Mesodermal cell (in vitro differentiated cells): Measurements from ENCODE around the gene RAB6B.

Experiments used
- H3K27ac ChIP-seq: 2 replicates; pipeline ENCODE4 v1.7.0; 2013; ENCODE audit warnings: mild to moderate bottlenecking, low read depth, low read length, moderate library complexity; ENCODE audit not compliant: severe bottlenecking
- H3K36me3 ChIP-seq: 2 replicates; pipeline ENCODE4 v1.7.1; 2013; ENCODE audit warnings: mild to moderate bottlenecking, low read length, moderate library complexity; ENCODE audit not compliant: control insufficient read depth, insufficient read depth
- H3K4me1 ChIP-seq: one replicate; pipeline ENCODE4 v1.7.1; 2013; ENCODE audit warnings: mild to moderate bottlenecking, low read length; ENCODE audit not compliant: insufficient read depth, control insufficient read depth, poor library complexity, severe bottlenecking
- H3K4me3 ChIP-seq: 2 replicates; pipeline ENCODE4 v1.7.0; 2013; ENCODE audit warnings: low read length, control low read depth, mild to moderate bottlenecking; ENCODE audit not compliant: insufficient read depth, poor library complexity, severe bottlenecking; ENCODE audit errors: extremely low read depth
- H3K9me3 ChIP-seq: 2 replicates; pipeline ENCODE4 v1.7.1; 2013; ENCODE audit warnings: mild to moderate bottlenecking, low read length, moderate library complexity; ENCODE audit not compliant: control insufficient read depth
- WGBS, 2 experiments: methylation state at CpG; one replicate each; pipeline ENCODE4 v1.1.5; 2013; ENCODE audit warnings: missing lambda C conversion rate in 2 of 2; ENCODE audit not compliant: insufficient coverage in 2 of 2; 5-methylcytosine and 5-hydroxymethylcytosine counted together

RAB6B gene

GRCh38 chr3:133854264-133855001, 41.2 kb downstream of the RAB6B start:
- Histone ChIP-seq H3K27ac (no peak overlapping the region), H3K9me3 (no peaks in the 10 kb centered on the region), H3K36me3 (no peaks in the 10 kb centered on the region), H3K4me1 (peaks cover 2% of the 10 kb centered on the region), H3K4me3 (no peak overlapping the region)
- WGBS, 2 experiments, result 81 to 95% methylated on average over 2 to 4 of the region's 5 CpGs

GRCh38 chr3:133853925-133854227, 41.8 kb downstream of the RAB6B start:
- no peak overlapping the region for H3K27ac ChIP-seq
- no peaks in the 10 kb centered on the region for H3K9me3 ChIP-seq
- H3K4me1 ChIP-seq, result peaks cover 2% of the 10 kb centered on the region
- H3K36me3 ChIP-seq, result no peaks in the 10 kb centered on the region
- no peak overlapping the region for H3K4me3 ChIP-seq
- WGBS, 2 experiments, result 88 to 89% methylated on average over 1 to 2 of the region's 2 CpGs

- no peaks in the 10 kb centered on the region for H3K9me3 ChIP-seq
- WGBS, 2 experiments, result 96 to 100% methylated on average over 4 of the region's 5 CpGs
- no peak overlapping the region for H3K27ac ChIP-seq
- peaks cover 2% of the 10 kb centered on the region for H3K4me1 ChIP-seq
- H3K4me3 ChIP-seq, result no peak overlapping the region
- H3K36me3 ChIP-seq, result no peaks in the 10 kb centered on the region
Observed at GRCh38 chr3:133853063-133853924, 42.4 kb downstream of the RAB6B start.

GRCh38 chr3:133851931-133852330, 43.8 kb downstream of the RAB6B start:
- 93 to 95% methylated on average over 8 of the region's 8 CpGs for WGBS, 2 experiments
- H3K4me3 ChIP-seq, result no peak overlapping the region
- H3K36me3 ChIP-seq, result no peaks in the 10 kb centered on the region
- H3K9me3 ChIP-seq, result no peaks in the 10 kb centered on the region
- H3K27ac ChIP-seq, result no peak overlapping the region
- H3K4me1 ChIP-seq, result peaks cover 2% of the 10 kb centered on the region

- 74 to 82% methylated on average over 5 of the region's 5 CpGs for WGBS, 2 experiments
Observed at GRCh38 chr3:133851266-133851906, 44.3 kb downstream of the RAB6B start.

GRCh38 chr3:133850034-133850433, 45.6 kb downstream of the RAB6B start:
- H3K27ac ChIP-seq, result no peak overlapping the region
- H3K4me3 ChIP-seq, result no peak overlapping the region
- 88% methylated on average over 1 of the region's 1 CpG; no CpG with 5 or more reads in 1 of the 2 experiments for WGBS, 2 experiments

More at GRCh38 chr3:133851266-133851906, 44.3 kb downstream of the RAB6B start:
- H3K27ac ChIP-seq, result no peak overlapping the region
- no peaks in the 10 kb centered on the region for H3K36me3 ChIP-seq
- H3K9me3 ChIP-seq, result no peaks in the 10 kb centered on the region
- H3K4me3 ChIP-seq, result no peak overlapping the region
- peaks cover 2% of the 10 kb centered on the region for H3K4me1 ChIP-seq

GRCh38 chr3:133849346-133849745, 46.3 kb downstream of the RAB6B start:
- Histone ChIP-seq H3K27ac (no peak overlapping the region), H3K9me3 (no peaks in the 10 kb centered on the region), H3K36me3 (no peaks in the 10 kb centered on the region), H3K4me3 (no peak overlapping the region), H3K4me1 (no peaks in the 10 kb centered on the region)

More at GRCh38 chr3:133850034-133850433, 45.6 kb downstream of the RAB6B start:
- Histone ChIP-seq H3K9me3 (no peaks in the 10 kb centered on the region), H3K36me3 (no peaks in the 10 kb centered on the region), H3K4me1 (no peaks in the 10 kb centered on the region)

GRCh38 chr3:133845127-133845526, 50.6 kb downstream of the RAB6B start:
- no peak overlapping the region for H3K4me3 ChIP-seq
- WGBS, 2 experiments, result 90 to 100% methylated on average over 3 to 4 of the region's 4 CpGs

GRCh38 chr3:133843634-133844033, 52.0 kb downstream of the RAB6B start:
- Histone ChIP-seq H3K4me1 (no peaks in the 10 kb centered on the region), H3K27ac (no peak overlapping the region), H3K4me3 (no peak overlapping the region), H3K36me3 (no peaks in the 10 kb centered on the region), H3K9me3 (no peaks in the 10 kb centered on the region)
- 96 to 100% methylated on average over 2 to 5 of the region's 7 CpGs for whole genome bisulfite sequencing, 2 experiments

More at GRCh38 chr3:133845127-133845526, 50.6 kb downstream of the RAB6B start:
- Histone ChIP-seq H3K27ac (no peak overlapping the region), H3K4me1 (no peaks in the 10 kb centered on the region), H3K36me3 (no peaks in the 10 kb centered on the region), H3K9me3 (no peaks in the 10 kb centered on the region)

- Histone ChIP-seq H3K36me3 (no peaks in the 10 kb centered on the region), H3K9me3 (no peaks in the 10 kb centered on the region), H3K27ac (no peak overlapping the region), H3K4me1 (no peaks in the 10 kb centered on the region), H3K4me3 (no peak overlapping the region)
- WGBS, 2 experiments, result 82 to 100% methylated on average over 2 to 3 of the region's 4 CpGs
Observed at GRCh38 chr3:133842158-133842557, 53.5 kb downstream of the RAB6B start.
